Subcutaneous adipose tissue (tissue), 4 donors: ENCODE data around the gene LAMC3. TPM values are rescaled to one million over a fixed set of nuclear protein-coding genes. Genes with fewer than 3 reads are reported as not detected.

ENCODE experiments used
- CTCF ChIP-seq: fragments of 450-650 bp; IDR thresholded peaks from one replicate; pipeline ENCODE4 v1.5.1; 2016; ENCODE audit warnings: low read depth, mild to moderate bottlenecking, control low read depth, antibody characterized with exemption, moderate library complexity
- total RNA-seq, 4 donors: library from RNA; depleted of rRNA; stranded (reverse); fragments of >200 nt; gene quantifications; one replicate each; pipeline ENCODE4 v1.1.0, GENCODE V29; 2016

LAMC3 gene
- total RNA-seq, 4 donors from 2014 or later = 1.3 to 2.9 (median 1.9) TPM

DNA sequence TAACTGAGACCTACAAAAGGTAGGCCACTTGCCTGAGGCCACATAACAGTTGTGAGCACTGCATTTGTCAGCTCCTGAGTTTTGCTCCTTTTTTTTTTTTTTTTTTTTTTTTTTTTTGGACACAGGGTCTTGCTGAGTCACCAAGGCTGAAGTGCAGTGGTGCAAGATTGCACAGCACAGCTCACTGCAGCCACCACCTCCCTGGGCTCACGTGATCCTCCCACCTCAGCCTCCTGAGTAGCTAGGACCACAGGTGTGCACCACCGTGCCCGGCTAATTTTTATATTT is 37.1 kb downstream of the LAMC3 start:
- no peak for TF ChIP-seq CTCF

GRCh38 chr9:131046581-131047202 is 37.7 kb downstream of the LAMC3 start:
- TF ChIP-seq CTCF = no peak

DNA sequence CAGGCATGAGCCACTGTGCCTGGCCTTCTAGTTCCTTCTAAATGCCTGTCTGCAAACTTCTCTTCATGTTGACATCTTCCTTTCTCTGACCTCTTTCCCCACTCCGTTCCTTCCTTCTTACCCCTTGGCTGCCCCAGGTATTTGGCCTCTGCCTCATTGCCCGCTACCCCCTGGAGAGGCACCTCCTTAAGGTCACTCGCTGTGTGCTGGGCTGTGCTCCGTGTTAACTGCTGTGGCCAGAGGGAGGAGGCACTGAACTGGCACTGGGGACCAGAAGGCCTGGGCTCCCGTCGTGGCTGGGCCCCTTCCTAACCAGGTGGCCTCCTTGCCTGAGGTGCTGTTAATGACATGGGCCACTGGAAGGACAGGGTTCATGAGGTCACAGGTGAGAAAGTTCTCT is 39.4 kb downstream of the LAMC3 start:
- TF ChIP-seq CTCF = no peak

GRCh38 chr9:131048820-131049219 is 39.8 kb downstream of the LAMC3 start:
- no peak for TF ChIP-seq CTCF

GRCh38 chr9:131049829-131050715 is 41.1 kb downstream of the LAMC3 start:
- TF ChIP-seq CTCF = no peak

DNA sequence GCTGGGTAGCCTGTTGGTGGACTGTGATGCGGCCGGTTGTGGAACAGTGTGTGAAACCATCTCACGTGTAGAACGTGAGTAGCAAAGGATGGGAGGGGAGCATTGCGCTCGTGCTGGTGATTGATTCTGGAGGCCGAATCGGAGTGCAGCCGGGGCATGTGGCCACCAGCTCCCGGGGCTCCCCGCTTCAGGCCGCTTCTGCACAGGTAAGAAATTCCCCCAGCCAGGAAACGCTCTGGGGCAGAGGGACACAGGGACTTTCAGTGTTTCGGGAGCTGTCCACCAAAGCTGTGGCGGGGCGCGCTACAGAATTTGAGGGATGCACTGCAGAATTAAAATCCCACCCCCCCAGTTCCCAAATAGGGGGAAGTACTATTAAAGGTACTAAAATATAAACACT is 41.9 kb downstream of the LAMC3 start:
- TF ChIP-seq CTCF = no peak

DNA sequence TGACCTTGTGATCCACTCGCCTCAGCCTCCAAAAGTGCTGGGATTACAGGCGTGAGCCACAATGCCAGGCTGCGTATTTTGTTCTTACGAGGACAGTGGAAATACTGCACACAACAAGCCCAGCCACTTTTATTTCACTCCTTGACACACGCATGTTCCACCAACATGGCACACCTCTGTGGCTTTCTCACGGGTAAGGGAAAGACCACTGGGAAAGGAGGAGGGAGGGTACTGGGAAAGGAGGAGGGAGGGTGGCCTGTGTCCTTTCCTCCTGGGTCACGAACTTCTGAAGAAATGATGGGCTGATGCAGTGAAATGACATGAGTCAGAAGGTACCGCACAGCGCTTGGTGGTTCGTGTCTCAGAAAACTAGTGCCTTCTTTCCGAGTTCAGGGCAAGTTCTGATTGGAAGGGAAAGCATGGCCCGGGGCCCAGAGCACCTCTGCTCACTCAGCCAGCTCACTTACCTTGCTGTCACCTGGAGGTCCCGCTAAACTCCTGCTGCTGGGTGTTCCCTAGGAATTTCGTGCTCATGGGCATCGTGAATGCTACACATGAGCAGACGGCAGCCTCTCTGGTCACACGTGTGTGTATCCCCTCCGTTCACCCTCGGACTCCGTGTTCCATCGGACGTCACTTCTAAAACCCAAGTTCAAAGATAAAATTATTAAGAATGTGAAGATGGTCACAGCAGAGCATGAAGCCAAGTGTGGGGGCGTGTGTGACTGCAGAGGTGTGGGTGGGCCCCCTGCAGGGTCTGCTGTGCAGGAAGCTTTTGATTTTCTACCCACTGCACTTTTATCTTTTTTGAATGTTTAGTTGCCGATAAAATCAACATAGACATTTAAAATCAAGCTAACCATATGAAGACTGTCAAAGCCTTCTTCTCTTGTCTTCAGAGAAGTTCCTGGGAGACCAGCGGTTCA is 42.9 kb downstream of the LAMC3 start:
- no peak for TF ChIP-seq CTCF
